MM.1S (cell line): ENCODE measurements around the gene INPP4A.

Experiments
- DNase-seq: peaks from one replicate; pipeline ENCODE4 v3.0.0-alpha.2; 2015
- H2AFZ ChIP-seq: fragments of 300-600 bp; sonication (generic); 2 replicates; pipeline ENCODE4 v1.6.0; 2016; ENCODE audit warnings: antibody characterized with exemption, low read length
- H3F3A ChIP-seq: fragments of 300-600 bp; sonication (generic); 2 replicates; pipeline ENCODE4 v1.6.1; 2016; ENCODE audit warnings: mild to moderate bottlenecking, antibody characterized with exemption, low read length, moderate library complexity, mixed read lengths; ENCODE audit not compliant: insufficient read depth
- H3K27ac ChIP-seq: fragments of 300-600 bp; sonication (generic); 2 replicates; pipeline ENCODE4 v1.5.1; 2016; ENCODE audit warnings: mild to moderate bottlenecking, low read length
- H3K27me3 ChIP-seq: fragments of 300-600 bp; sonication (generic); replicated peaks from 2 replicates; pipeline ENCODE4 v1.6.0; 2016; ENCODE audit warnings: low read length; ENCODE audit not compliant: insufficient read depth
- H3K36me3 ChIP-seq: fragments of 300-600 bp; sonication (generic); replicated peaks from 2 replicates; pipeline ENCODE4 v1.6.1; 2016; ENCODE audit warnings: mild to moderate bottlenecking, low read length, mixed read lengths; ENCODE audit not compliant: insufficient read depth
- H3K4me1 ChIP-seq: fragments of 300-600 bp; sonication (generic); 2 replicates; pipeline ENCODE4 v1.6.1; 2016; ENCODE audit warnings: low read length, mixed read lengths
- H3K4me2 ChIP-seq: fragments of 300-600 bp; sonication (generic); 2 replicates; pipeline ENCODE4 v1.6.0; 2016; ENCODE audit warnings: low read depth, low read length
- H3K4me3 ChIP-seq: fragments of 300-600 bp; sonication (generic); 2 replicates; pipeline ENCODE4 v1.5.1; 2016; ENCODE audit warnings: low read length, mixed read lengths
- H3K79me2 ChIP-seq: fragments of 300-600 bp; sonication (generic); 2 replicates; pipeline ENCODE4 v1.6.1; 2016; ENCODE audit warnings: mixed run types, low read length, mixed read lengths
- H3K9ac ChIP-seq: fragments of 300-600 bp; sonication (generic); 2 replicates; pipeline ENCODE4 v1.6.1; 2016; ENCODE audit warnings: low read length, mixed read lengths
- H3K9me2 ChIP-seq: fragments of 300-600 bp; sonication (generic); replicated peaks from 2 replicates; pipeline ENCODE4 v1.6.1; 2016; ENCODE audit warnings: mild to moderate bottlenecking, low read length, mixed read lengths; ENCODE audit not compliant: insufficient read depth
- H3K9me3 ChIP-seq: fragments of 300-600 bp; sonication (generic); replicated peaks from 2 replicates; pipeline ENCODE4 v1.6.1; 2016; ENCODE audit warnings: mild to moderate bottlenecking, low read length, mixed read lengths; ENCODE audit not compliant: insufficient read depth
- H4K20me1 ChIP-seq: fragments of 300-600 bp; sonication (generic); 2 replicates; pipeline ENCODE4 v1.6.1; 2016; ENCODE audit warnings: mild to moderate bottlenecking, low read length, moderate library complexity, mixed read lengths; ENCODE audit not compliant: insufficient read depth
- EZH2 ChIP-seq: fragments of 300-600 bp; sonication (generic); optimal IDR thresholded peaks from 2 replicates; pipeline ENCODE3; 2017; ENCODE audit warnings: low read depth, mild to moderate bottlenecking, antibody characterized with exemption, low read length, mixed read lengths
- EZH2phosphoT487 ChIP-seq: fragments of 300-600 bp; sonication (generic); IDR thresholded peaks from 2 replicates; pipeline ENCODE4 v1.6.1; 2018; ENCODE audit warnings: antibody characterized with exemption, low read length
- TF ChIP-seq, protein P1 (sequence below): fragments of 300-600 bp; sonication (generic); IDR thresholded peaks from 2 replicates; pipeline ENCODE4 v1.5.1; 2016; ENCODE audit warnings: antibody characterized with exemption, low read length, mixed read lengths

Gene INPP4A

GRCh38 chr2:98552499-98553179 is 108.0 kb downstream of the INPP4A start:
- Histone ChIP-seq H3K27ac (peak overlapping the region; percentile 30; the same call in 1 of the 2 replicates), H3K9ac (no peak overlapping the region), H4K20me1 (no peaks in the 10 kb centered on the region), H3K4me2 (no peak overlapping the region), H3K4me1 (peaks cover 42% of the 10 kb centered on the region), H3K9me3 (no peaks in the 10 kb centered on the region), H3K36me3 (peaks cover 9% of the 10 kb centered on the region), H3K9me2 (no peaks in the 10 kb centered on the region), H3K27me3 (no peaks in the 10 kb centered on the region), H3K79me2 (peaks cover 91% of the 10 kb centered on the region), H2AFZ (no peak overlapping the region), H3F3A (no peaks in the 10 kb centered on the region), H3K4me3 (no peak overlapping the region)
- TF ChIP-seq EZH2 (no peak), EZH2phosphoT487 (no peak)
- TF ChIP-seq, protein P1, sequence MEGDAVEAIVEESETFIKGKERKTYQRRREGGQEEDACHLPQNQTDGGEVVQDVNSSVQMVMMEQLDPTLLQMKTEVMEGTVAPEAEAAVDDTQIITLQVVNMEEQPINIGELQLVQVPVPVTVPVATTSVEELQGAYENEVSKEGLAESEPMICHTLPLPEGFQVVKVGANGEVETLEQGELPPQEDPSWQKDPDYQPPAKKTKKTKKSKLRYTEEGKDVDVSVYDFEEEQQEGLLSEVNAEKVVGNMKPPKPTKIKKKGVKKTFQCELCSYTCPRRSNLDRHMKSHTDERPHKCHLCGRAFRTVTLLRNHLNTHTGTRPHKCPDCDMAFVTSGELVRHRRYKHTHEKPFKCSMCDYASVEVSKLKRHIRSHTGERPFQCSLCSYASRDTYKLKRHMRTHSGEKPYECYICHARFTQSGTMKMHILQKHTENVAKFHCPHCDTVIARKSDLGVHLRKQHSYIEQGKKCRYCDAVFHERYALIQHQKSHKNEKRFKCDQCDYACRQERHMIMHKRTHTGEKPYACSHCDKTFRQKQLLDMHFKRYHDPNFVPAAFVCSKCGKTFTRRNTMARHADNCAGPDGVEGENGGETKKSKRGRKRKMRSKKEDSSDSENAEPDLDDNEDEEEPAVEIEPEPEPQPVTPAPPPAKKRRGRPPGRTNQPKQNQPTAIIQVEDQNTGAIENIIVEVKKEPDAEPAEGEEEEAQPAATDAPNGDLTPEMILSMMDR: no peak
- no peak for DNase-seq

GRCh38 chr2:98554116-98554861 is 109.6 kb downstream of the INPP4A start:
- no peak for TF ChIP-seq EZH2
- TF ChIP-seq, protein P1: no peak
- no peak for TF ChIP-seq EZH2phosphoT487
- H3K27me3 ChIP-seq: no peaks in the 10 kb centered on the region
- no peak for DNase-seq
- H3K9me2 ChIP-seq: no peaks in the 10 kb centered on the region
- peak overlapping the region; percentile 11; the same call in 1 of the 2 replicates for H3K27ac ChIP-seq
- H2AFZ ChIP-seq: no peak overlapping the region
- no peaks in the 10 kb centered on the region for H4K20me1 ChIP-seq
- H3K36me3 ChIP-seq: peaks cover 17% of the 10 kb centered on the region; the same call in 1 of the 2 replicates
- H3F3A ChIP-seq: no peaks in the 10 kb centered on the region
- H3K79me2 ChIP-seq: peaks cover 92% of the 10 kb centered on the region
- H3K4me1 ChIP-seq: peaks cover 42% of the 10 kb centered on the region
- no peak overlapping the region for H3K4me2 ChIP-seq
- no peak overlapping the region for H3K9ac ChIP-seq
- H3K4me3 ChIP-seq: no peak overlapping the region
- H3K9me3 ChIP-seq: no peaks in the 10 kb centered on the region

DNA sequence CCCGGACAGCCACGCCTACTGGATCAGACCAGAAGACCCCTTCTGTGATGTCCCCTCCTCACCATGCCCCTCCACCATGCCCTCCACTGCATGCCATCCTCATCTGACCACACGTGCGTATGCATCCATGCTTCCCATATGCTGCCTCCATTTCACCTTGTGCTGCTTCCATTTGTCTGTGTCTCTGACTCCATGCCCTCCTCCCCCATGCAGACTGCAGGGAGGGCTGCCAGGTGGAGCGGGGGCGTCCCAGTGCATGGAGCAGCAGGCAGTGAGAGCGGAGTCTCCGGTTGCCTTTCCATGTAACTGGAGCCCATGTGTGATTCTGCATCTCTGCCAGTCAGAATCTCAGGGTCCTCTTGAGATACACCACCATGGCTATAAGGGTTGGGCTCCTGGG is 111.0 kb downstream of the INPP4A start:
- DNase-seq: no peak
- H4K20me1 ChIP-seq: no peaks in the 10 kb centered on the region
- H3K27me3 ChIP-seq: no peaks in the 10 kb centered on the region
- H3K27ac ChIP-seq: peak overlapping the region; percentile 54; the same call in 1 of the 2 replicates
- no peaks in the 10 kb centered on the region for H3F3A ChIP-seq
- no peaks in the 10 kb centered on the region for H3K9me2 ChIP-seq
- H3K79me2 ChIP-seq: peaks cover 90% of the 10 kb centered on the region
- H3K4me1 ChIP-seq: peaks cover 42% of the 10 kb centered on the region
- peaks cover 13% of the 10 kb centered on the region; the same call in 1 of the 2 replicates for H3K36me3 ChIP-seq
- no peak overlapping the region for H2AFZ ChIP-seq
- TF ChIP-seq, protein P1: no peak
- TF ChIP-seq EZH2 (no peak), EZH2phosphoT487 (no peak)
- H3K9me3 ChIP-seq: no peaks in the 10 kb centered on the region
- H3K4me3 ChIP-seq: no peak overlapping the region
- H3K9ac ChIP-seq: no peak overlapping the region
- no peak overlapping the region for H3K4me2 ChIP-seq
